Measurements from ENCODE around the gene MTFP1. TPM values are rescaled to one million over a fixed set of nuclear protein-coding genes. Genes with fewer than 3 reads are reported as not detected.

Gene MTFP1
- total and polyA plus RNA-seq, 4 donors, result 6.8 to 20.2 (median 8.8) TPM

DNA sequence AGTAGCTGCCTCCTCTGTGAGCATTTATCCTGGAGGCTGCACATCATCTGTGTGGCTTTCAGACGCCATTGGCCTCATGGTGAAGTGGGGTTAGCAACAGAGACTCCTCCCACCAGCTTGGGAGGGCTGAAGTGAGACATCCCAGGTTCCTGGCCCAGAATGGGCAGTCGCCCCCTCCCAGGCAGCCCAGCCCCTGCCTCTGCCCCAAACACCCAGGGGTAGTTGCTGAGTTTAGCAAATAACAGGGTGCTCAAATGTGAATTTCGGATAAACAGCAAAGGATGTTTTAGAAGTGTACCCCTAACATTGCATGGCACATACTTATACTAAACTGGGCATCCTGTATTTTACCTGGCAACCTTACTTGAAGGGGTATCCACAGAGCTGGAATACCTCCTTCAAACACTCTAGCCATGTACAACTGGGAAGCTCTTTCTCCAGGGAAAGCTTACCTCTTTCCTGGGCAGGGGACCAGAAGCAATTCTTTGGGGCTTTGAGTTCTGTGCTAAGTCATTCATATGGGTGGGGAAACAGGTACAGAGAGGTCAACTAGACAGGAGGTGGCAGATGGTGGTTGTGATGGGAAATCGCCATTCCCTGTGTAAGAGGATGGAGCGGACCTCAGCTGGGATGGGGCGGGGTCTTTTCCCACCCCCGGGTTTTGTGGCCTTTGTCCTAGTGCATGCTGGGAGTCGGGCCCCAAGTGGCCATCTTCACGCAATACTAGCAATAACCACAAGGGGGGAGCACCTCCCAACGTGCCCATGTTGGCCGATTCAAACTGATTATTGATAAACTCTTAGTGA is 19.3 kb downstream of the MTFP1 start:
- H3K27me3 ChIP-seq (ENCODE audit: control insufficient read depth in 4 of 4, insufficient read depth in 4 of 4, low read length in 3 of 4), result no peaks in the 10 kb centered on the region
- TF ChIP-seq NR2F2 (IDR thresholded peaks at IDR 0.05), result no peak
- TF ChIP-seq, protein P1, sequence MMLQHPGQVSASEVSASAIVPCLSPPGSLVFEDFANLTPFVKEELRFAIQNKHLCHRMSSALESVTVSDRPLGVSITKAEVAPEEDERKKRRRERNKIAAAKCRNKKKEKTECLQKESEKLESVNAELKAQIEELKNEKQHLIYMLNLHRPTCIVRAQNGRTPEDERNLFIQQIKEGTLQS (IDR thresholded peaks at IDR 0.05), result no peak
- TF ChIP-seq, protein P2, sequence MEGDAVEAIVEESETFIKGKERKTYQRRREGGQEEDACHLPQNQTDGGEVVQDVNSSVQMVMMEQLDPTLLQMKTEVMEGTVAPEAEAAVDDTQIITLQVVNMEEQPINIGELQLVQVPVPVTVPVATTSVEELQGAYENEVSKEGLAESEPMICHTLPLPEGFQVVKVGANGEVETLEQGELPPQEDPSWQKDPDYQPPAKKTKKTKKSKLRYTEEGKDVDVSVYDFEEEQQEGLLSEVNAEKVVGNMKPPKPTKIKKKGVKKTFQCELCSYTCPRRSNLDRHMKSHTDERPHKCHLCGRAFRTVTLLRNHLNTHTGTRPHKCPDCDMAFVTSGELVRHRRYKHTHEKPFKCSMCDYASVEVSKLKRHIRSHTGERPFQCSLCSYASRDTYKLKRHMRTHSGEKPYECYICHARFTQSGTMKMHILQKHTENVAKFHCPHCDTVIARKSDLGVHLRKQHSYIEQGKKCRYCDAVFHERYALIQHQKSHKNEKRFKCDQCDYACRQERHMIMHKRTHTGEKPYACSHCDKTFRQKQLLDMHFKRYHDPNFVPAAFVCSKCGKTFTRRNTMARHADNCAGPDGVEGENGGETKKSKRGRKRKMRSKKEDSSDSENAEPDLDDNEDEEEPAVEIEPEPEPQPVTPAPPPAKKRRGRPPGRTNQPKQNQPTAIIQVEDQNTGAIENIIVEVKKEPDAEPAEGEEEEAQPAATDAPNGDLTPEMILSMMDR (IDR thresholded peaks at IDR 0.05; ENCODE audit: low read depth, low read length, missing input control), result peak; percentile 90
- TF ChIP-seq GABPA (IDR thresholded peaks at IDR 0.05 in 1 of 2, conservative IDR thresholded peaks at IDR 0.05 in 1 of 2), result no peak
- no peak for TF ChIP-seq TAF1 (conservative IDR thresholded peaks at IDR 0.05)
- TF ChIP-seq, protein P3, sequence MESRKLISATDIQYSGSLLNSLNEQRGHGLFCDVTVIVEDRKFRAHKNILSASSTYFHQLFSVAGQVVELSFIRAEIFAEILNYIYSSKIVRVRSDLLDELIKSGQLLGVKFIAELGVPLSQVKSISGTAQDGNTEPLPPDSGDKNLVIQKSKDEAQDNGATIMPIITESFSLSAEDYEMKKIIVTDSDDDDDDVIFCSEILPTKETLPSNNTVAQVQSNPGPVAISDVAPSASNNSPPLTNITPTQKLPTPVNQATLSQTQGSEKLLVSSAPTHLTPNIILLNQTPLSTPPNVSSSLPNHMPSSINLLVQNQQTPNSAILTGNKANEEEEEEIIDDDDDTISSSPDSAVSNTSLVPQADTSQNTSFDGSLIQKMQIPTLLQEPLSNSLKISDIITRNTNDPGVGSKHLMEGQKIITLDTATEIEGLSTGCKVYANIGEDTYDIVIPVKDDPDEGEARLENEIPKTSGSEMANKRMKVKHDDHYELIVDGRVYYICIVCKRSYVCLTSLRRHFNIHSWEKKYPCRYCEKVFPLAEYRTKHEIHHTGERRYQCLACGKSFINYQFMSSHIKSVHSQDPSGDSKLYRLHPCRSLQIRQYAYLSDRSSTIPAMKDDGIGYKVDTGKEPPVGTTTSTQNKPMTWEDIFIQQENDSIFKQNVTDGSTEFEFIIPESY (IDR thresholded peaks at IDR 0.05), result no peak
- peak; percentile 93 to 95 for TF ChIP-seq RAD21 (IDR thresholded peaks at IDR 0.05)
- TF ChIP-seq EGR1 (IDR thresholded peaks at IDR 0.05; ENCODE audit: low read depth in 2 of 2), result no peak
- no peak for TF ChIP-seq SP1 (IDR thresholded peaks at IDR 0.05)
- no peak for TF ChIP-seq HNF4G (IDR thresholded peaks at IDR 0.05)
- TF ChIP-seq FOXA2 (IDR thresholded peaks at IDR 0.05), result no peak
- TF ChIP-seq YY1 (IDR thresholded peaks at IDR 0.05), result peak; percentile 66
- TF ChIP-seq, protein P4, sequence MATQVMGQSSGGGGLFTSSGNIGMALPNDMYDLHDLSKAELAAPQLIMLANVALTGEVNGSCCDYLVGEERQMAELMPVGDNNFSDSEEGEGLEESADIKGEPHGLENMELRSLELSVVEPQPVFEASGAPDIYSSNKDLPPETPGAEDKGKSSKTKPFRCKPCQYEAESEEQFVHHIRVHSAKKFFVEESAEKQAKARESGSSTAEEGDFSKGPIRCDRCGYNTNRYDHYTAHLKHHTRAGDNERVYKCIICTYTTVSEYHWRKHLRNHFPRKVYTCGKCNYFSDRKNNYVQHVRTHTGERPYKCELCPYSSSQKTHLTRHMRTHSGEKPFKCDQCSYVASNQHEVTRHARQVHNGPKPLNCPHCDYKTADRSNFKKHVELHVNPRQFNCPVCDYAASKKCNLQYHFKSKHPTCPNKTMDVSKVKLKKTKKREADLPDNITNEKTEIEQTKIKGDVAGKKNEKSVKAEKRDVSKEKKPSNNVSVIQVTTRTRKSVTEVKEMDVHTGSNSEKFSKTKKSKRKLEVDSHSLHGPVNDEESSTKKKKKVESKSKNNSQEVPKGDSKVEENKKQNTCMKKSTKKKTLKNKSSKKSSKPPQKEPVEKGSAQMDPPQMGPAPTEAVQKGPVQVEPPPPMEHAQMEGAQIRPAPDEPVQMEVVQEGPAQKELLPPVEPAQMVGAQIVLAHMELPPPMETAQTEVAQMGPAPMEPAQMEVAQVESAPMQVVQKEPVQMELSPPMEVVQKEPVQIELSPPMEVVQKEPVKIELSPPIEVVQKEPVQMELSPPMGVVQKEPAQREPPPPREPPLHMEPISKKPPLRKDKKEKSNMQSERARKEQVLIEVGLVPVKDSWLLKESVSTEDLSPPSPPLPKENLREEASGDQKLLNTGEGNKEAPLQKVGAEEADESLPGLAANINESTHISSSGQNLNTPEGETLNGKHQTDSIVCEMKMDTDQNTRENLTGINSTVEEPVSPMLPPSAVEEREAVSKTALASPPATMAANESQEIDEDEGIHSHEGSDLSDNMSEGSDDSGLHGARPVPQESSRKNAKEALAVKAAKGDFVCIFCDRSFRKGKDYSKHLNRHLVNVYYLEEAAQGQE (IDR thresholded peaks at IDR 0.05), result no peak
- TF ChIP-seq, protein P5, sequence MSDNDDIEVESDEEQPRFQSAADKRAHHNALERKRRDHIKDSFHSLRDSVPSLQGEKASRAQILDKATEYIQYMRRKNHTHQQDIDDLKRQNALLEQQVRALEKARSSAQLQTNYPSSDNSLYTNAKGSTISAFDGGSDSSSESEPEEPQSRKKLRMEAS (IDR thresholded peaks at IDR 0.05), result no peak
- peak in 1 of 2 donors; percentile 28 for TF ChIP-seq RXRA (IDR thresholded peaks at IDR 0.05)
- no peak for TF ChIP-seq HNF4A (conservative IDR thresholded peaks at IDR 0.05)
- no peak for TF ChIP-seq FOXA1 (IDR thresholded peaks at IDR 0.05)
- no peak for TF ChIP-seq JUND (IDR thresholded peaks at IDR 0.05)
- H3K36me3 ChIP-seq (ENCODE audit: control insufficient read depth in 4 of 4, insufficient read depth in 3 of 4, low read depth in 1 of 4, low read length in 3 of 4), result no peaks in the 10 kb centered on the region
- no peak overlapping the region for H3K4me3 ChIP-seq (ENCODE audit: low read depth in 1 of 3, low read length in 3 of 3)
- DNase-seq (ENCODE audit: low spot score), result peak; percentile 83
- WGBS, result 19% methylated on average over 11 of the region's 11 CpGs
- peaks cover 0 to 12% (median 8%) of the 10 kb centered on the region in 4 donors for H3K4me1 ChIP-seq (ENCODE audit: control insufficient read depth in 4 of 4, insufficient read depth in 4 of 4, low read length in 3 of 4)
- H3K9ac ChIP-seq (ENCODE audit: low read depth in 1 of 2, low read length in 2 of 2), result no peak overlapping the region
- H3K9me3 ChIP-seq (ENCODE audit: control insufficient read depth in 4 of 4, low read length in 3 of 4), result no peaks in the 10 kb centered on the region
- no peak overlapping the region for H3K27ac ChIP-seq (ENCODE audit: low read depth in 1 of 2, low read length in 2 of 2)

Measured in liver (tissue), 9 donors.